B cell (primary cell): ENCODE data around the gene NUCB2.

Experiments
- EZH2 ChIP-seq: IDR thresholded peaks from 2 replicates; pipeline ENCODE4 v1.6.1; 2012; ENCODE audit warnings: borderline replicate concordance, low read depth, mild to moderate bottlenecking, moderate library complexity, low read length; ENCODE audit not compliant: insufficient read depth, poor library complexity, severe bottlenecking
- TF ChIP-seq, protein P1 (sequence below): fragments of 200-600 bp; IDR thresholded peaks from one replicate; pipeline ENCODE4 v1.8.0; 2022; ENCODE audit warnings: antibody characterized with exemption, mild to moderate bottlenecking

- TF ChIP-seq EZH2 = no peak
- TF ChIP-seq, protein P1, sequence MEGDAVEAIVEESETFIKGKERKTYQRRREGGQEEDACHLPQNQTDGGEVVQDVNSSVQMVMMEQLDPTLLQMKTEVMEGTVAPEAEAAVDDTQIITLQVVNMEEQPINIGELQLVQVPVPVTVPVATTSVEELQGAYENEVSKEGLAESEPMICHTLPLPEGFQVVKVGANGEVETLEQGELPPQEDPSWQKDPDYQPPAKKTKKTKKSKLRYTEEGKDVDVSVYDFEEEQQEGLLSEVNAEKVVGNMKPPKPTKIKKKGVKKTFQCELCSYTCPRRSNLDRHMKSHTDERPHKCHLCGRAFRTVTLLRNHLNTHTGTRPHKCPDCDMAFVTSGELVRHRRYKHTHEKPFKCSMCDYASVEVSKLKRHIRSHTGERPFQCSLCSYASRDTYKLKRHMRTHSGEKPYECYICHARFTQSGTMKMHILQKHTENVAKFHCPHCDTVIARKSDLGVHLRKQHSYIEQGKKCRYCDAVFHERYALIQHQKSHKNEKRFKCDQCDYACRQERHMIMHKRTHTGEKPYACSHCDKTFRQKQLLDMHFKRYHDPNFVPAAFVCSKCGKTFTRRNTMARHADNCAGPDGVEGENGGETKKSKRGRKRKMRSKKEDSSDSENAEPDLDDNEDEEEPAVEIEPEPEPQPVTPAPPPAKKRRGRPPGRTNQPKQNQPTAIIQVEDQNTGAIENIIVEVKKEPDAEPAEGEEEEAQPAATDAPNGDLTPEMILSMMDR = no peak
Measured at GRCh38 chr11:17238377-17238776, 38.2 kb upstream of the NUCB2 start.
